ENCODE measurements around the gene PARD3B.

GRCh38 chr2:204853905-204854304 is 308.6 kb downstream of the PARD3B start:
- TF ChIP-seq, protein P1, sequence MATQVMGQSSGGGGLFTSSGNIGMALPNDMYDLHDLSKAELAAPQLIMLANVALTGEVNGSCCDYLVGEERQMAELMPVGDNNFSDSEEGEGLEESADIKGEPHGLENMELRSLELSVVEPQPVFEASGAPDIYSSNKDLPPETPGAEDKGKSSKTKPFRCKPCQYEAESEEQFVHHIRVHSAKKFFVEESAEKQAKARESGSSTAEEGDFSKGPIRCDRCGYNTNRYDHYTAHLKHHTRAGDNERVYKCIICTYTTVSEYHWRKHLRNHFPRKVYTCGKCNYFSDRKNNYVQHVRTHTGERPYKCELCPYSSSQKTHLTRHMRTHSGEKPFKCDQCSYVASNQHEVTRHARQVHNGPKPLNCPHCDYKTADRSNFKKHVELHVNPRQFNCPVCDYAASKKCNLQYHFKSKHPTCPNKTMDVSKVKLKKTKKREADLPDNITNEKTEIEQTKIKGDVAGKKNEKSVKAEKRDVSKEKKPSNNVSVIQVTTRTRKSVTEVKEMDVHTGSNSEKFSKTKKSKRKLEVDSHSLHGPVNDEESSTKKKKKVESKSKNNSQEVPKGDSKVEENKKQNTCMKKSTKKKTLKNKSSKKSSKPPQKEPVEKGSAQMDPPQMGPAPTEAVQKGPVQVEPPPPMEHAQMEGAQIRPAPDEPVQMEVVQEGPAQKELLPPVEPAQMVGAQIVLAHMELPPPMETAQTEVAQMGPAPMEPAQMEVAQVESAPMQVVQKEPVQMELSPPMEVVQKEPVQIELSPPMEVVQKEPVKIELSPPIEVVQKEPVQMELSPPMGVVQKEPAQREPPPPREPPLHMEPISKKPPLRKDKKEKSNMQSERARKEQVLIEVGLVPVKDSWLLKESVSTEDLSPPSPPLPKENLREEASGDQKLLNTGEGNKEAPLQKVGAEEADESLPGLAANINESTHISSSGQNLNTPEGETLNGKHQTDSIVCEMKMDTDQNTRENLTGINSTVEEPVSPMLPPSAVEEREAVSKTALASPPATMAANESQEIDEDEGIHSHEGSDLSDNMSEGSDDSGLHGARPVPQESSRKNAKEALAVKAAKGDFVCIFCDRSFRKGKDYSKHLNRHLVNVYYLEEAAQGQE (IDR thresholded peaks at IDR 0.05; ENCODE audit: low read depth), result no peak
- no peak for TF ChIP-seq CTCF (IDR thresholded peaks at IDR 0.05 in 2 of 3, conservative IDR thresholded peaks at IDR 0.05 in 1 of 3; ENCODE audit: borderline replicate concordance in 1 of 3, insufficient read depth in 1 of 3, low read depth in 2 of 3, low read length in 2 of 3)
- TF ChIP-seq ZNF274 (IDR thresholded peaks at IDR 0.05; ENCODE audit: low read depth, low read length), result no peak
- no peak for TF ChIP-seq ELF1 (IDR thresholded peaks at IDR 0.05; ENCODE audit: borderline replicate concordance, low read depth)
- no peak for TF ChIP-seq SP1 (IDR thresholded peaks at IDR 0.05; ENCODE audit: low read depth)
- TF ChIP-seq EZH2phosphoT487 (IDR thresholded peaks at IDR 0.05; ENCODE audit: borderline replicate concordance), result no peak
